AG08396 (cell line): Measurements from ENCODE around the gene MAP1S.
A peak's percentile ranks its signal among the peaks of the same experiment; 100 is the strongest.

Source experiments
- DNase-seq: peaks from one replicate; pipeline ENCODE4 v3.0.0; 2012; ENCODE audit warnings: low spot score, mixed read lengths

The MAP1S gene

DNA sequence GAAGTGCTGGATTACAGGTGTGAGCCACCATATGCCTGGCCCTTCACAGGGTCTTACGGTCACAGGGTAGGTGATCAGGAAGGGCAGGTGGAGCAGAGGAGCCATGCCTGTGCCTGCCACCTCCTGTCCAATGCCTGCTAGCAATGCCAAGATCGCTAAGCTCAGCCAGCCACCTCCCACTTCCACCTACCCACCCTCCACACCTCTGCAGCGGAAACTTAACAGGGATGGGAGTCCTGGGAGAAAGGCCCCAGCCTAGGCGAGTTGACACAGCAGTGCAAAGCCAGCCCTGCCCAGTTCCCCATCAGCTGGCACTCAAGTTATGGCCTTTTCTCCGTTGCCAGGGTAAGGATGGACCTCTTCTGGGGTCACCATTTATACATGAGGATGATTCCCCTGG, 16.1 kb downstream of the MAP1S start:
- no peak for DNase-seq

DNA sequence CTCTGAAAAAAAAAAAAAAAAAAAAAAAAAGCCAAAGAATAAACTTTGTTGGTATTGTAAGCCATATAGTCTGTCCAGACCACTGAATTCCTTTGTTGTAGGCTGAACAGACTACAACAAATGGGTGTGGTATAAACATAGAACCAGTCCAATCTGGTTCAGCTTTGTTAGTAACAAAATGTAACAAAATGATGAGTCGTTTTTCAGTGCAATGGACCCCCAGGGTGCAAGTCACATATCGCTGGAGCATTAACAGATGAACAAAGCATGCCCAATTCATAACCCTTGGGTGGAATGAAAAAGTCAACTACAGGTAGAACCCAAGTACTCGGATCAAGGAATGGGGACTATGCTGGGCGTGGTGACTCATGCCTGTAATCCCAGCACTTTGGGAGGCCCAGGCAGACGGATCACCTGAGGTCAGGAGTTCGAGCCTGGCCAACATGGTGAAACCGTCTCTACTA, 18.4 kb downstream of the MAP1S start:
- DNase-seq: peak; percentile 38

DNA sequence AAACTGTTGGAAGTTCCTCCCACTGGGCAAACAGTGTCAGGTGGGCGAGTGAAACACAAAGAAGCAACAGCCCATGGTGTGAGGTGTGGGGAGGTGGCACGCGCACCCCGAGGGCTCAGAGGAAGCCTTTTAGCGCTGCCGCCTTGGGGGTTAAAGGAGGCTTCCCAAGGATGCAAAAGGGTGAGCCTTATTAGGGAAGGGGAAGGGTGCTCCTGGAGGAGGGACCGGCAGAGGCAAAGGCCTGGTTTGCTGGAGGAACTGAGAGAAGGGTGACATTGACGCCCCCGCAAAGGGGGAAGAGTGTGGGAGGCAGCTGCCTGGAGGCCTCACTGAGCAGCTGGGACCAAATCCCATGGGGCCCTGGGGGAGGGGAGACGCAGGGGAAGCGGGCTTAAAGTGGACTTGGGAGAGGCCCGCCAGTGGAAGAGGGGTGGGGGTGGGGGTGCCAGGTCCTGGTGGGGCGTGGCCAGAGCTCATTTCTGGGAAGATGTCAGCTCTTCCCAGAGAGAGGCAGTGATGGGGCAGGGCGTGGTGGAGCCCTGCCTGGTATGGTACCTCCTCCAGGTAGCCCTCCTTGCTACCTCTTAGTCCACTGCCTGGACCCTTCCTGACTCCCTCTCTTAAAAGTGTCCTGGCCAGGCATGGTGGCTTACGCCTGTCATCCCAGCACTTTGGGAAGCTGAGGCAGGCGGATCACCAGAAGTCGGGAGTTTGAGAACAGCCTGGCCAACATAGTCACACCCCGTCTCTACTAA, 20.0 kb downstream of the MAP1S start:
- DNase-seq: no peak

DNA sequence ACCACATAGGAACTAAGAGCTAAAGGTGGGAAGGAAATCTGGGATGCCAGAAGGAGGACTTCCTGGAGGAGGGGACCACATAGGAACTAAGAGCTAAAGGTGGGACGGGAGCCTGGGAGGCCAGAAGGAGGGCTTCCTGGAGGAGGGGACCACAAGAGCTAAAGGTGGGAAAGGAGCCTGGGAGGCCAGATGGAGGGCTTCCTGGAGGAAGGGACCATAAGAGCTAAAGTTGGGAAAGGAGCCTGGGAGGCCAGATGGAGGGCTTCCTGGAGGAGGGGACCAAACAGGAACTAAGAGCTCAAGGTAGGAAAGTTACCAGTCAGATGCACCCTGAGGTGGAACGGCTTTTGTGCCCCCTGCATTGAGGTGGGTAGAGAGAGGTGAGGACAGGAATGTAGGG, 22.2 kb downstream of the MAP1S start:
- no peak for DNase-seq

DNA sequence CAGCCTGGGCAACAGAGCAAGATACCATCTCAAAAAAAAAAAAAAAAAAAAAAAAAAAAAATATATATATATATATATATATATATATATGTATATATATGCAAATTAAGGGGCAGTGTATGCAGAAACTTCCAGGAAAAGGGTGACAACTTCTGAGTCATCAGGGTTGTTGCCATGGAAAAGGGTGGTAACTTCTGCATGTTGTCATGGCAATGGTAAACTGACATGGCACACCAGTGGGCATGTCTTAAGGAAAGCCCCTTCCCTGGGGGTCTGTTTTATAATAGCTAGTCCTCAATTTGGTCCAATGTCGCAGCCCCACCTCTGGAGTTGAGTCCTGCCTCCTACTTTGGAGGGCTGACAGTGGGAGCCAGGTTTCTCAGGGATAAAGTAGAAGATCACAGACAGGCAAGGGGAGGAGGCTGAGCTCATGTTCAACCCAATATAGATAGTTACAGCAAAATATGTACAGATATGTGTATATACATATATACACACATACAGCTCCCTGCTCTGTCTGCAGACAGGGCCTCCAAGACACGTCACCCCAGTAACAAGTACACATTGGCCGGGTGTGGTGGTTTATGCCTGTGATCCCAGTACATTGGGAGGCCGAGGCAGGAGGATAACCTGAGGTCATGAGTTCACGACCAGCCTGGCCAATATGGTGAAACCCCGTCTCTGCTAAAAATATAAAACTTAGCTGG, 24.7 kb downstream of the MAP1S start:
- no peak for DNase-seq

DNA sequence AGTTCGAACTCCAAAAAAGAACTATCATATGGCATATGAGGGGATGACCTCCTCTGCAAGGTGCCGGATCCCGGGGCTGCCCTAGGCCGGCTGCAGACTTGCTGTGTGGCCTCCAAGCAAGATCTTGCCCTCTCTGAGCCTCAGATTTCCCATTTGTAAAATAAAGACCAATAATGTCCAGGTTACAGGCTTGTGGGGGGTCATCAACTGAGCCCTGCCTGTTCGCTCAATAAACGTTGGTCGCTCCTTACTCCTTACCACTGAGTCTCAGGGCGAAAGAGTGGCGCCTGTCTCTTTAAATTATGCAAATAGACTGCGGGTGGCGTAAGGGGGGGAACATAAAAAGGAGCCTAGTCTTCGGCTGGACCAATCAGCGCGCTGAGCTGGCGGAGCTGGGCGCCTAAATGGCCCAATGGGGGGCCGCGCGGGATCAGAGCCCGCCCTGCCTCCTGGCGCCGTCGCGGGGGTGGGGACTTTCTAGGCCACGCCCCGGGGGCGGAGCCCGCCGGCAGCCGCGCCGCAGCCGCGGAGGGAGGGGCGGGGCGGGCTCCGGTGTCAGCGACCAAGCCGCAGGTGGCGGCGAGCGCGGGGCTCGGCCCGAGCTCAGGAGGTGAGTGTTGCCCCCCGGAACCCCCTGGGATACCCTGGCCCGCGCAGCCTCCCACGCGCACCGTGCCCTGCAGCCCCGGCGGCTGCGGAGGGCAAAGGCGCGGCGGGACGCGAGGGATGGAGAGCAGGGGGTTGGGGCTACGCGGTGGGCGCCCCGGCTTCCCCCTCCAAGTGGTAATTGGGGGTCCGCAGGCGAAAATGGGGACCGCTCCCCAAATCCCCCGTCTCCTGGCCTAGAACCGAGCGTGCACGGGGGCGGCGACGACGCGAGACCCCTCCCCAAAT, 28.2 kb downstream of the MAP1S start:
- DNase-seq: peak; percentile 99

DNA sequence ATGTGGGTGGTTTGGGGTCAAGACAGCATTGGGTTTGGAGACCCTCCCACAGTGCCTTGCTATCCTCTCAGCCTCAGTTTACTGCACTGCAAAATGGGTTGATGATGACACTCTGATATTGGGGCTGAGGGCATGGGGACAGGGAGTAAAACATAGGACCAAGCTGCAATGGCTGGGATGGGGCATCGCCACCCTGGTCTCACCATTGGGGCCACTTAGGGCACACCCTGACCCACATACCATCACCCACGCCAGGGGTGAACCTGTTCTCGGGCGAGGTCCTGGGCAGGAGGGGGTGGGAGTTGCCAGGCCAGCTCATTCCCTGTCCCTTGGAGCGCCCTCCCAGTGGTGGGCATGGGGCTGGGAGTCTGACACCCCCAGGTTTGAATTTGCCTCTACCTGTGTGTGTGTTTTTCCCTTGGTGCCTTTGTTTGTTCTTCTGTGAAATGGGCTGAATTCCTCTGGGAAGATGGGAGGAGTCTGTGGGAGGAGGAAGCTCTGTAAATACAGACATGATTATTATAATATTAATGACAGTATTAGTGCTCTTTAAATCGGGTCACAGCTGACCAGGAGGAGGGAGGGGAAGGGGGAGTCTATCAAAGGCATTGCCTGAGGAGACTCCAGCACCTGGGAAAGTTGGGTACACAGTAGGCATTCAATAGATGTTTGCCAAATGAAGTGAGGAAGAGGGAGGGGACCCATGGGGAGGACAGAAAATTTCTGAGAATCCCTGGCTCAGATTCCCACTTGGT, 29.8 kb downstream of the MAP1S start:
- DNase-seq: no peak

DNA sequence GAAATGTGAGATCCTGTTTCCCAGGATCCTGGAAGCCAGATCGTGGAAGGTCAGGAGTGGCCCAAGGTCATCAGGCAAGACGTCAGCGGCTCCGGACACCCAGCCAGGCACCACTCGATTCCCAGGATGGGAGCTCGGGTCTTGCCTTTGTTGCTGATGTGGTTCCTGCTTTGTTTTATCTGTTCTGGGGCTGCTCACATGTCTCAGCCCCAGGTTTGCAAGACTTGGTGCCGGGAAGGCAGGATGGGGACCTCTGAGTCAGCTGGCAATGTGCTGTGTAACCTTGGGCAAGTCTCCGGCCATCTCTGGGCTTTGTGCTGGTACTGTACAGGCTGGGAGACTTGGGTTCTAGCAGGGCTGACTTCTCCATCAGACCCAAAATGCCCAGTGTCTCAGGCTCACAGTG, 30.6 kb downstream of the MAP1S start:
- no peak for DNase-seq

DNA sequence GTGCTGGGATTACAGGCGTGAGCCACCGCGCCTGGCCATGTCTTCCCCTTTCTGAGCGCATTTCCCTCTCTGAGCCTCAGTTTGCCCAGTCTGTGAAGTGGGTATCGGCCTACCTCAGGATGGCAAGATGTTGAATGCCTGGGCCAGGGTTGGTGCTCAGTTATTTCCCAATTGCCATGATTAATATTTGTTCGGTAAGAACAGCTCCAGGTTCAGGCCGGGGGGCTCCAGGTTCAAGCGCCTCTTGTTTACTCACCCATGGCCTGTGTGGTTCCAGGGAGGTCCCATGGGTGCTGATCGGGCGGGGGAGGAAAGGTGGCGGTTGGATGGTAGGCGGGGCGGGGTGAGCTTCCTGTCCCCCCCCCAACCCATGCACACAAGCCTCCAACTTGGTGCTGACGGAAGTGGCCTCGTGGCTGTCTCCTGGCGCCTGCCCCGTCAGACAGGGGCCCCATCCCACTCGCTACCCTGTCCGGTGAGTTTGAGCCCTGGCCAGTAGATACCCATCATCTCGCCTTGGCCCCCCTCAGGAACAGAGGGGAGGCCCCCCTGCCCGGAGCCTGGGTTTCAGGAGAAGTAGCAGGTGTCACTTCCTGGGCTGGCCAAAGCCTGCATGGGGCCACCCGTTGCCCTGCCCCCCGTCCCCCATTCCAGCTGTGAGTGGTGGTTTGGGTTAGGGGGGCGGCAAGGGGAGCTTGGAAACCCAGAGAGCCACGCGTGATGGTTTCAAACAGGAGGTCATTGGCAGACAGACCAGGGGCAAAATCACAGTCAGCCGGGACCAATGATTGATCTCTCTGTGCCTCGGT, 32.0 kb downstream of the MAP1S start, which contains the start of gene FCHO1:
Gene FCHO1, plus strand, starts transcription at position 375 of the 809 bp plus-strand sequence. CDS start 3,688 bp downstream, outside the sequence.
- DNase-seq: no peak

DNA sequence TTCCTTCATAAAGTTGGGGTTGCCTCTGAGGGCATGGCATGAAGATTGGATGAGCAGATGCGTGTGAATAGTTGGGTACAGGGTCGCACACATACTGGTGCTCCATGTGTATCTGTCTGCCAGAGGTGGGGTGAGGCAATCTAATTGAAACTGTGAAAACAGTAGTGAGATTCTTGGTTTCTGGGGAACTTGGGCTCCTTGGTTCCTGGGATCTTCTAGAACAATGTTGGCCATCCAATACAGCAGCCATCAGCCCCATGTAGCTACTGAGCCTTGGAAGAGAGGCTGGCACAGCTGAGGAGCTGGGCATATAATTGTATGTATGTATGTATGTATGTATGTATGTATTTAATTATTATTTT, 32.6 kb downstream of the MAP1S start:
- DNase-seq: no peak

DNA sequence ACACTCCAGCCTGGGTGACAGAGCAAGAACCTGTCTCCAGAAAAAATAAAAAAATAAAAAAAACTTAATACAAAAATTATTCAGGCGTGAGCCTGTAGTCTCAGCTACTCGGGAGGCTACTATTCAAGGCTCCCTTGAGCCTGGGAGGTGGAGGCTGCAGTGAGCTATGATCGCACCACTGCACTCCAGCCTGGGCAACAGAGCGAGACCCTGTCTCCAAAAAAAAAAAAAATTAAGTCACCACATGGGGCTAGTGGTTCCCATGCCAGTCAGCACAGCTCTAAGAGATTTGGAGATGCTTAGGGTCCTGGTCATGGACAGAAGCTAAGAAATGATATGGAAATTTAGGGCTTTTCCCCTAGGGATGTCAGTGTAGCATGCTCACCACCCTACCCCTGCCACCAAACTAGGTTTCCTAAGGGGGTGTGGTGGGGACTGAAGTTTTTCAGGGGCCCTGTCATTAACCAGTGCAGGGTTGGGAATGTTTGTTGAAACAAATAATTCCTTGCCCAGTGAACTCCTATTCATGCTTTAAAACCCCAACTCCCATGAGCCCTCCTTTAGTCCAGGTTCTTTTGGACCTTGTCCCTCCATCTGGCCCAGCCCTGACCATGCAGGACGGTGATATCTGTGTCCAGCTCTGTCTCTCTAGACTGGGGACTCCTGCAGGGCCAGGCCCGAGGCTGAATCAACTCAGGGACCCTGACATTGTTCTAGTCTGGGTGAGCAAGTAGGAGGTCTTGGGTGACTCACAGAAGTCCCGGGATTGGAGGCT, 33.8 kb downstream of the MAP1S start:
- DNase-seq: no peak

DNA sequence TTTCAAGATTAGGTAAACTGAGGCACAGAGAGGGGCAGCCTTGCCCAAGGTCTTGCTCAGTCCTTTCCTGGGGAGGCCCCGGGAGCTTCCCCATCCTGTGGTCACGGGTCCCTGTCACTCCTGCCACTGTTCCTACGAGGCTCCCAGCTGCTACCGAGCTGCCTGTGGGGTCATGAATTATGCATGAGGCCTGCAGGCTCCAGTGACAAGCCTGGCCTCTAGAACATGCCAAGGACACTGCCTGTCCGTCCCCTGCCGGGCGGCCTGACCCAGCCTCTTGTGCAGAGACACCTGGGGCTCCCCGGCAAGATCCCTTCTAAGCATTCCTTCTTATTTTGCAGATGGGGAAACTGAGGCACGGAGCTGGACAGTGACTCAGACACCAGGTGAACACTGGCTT, 34.7 kb downstream of the MAP1S start:
- no peak for DNase-seq

DNA sequence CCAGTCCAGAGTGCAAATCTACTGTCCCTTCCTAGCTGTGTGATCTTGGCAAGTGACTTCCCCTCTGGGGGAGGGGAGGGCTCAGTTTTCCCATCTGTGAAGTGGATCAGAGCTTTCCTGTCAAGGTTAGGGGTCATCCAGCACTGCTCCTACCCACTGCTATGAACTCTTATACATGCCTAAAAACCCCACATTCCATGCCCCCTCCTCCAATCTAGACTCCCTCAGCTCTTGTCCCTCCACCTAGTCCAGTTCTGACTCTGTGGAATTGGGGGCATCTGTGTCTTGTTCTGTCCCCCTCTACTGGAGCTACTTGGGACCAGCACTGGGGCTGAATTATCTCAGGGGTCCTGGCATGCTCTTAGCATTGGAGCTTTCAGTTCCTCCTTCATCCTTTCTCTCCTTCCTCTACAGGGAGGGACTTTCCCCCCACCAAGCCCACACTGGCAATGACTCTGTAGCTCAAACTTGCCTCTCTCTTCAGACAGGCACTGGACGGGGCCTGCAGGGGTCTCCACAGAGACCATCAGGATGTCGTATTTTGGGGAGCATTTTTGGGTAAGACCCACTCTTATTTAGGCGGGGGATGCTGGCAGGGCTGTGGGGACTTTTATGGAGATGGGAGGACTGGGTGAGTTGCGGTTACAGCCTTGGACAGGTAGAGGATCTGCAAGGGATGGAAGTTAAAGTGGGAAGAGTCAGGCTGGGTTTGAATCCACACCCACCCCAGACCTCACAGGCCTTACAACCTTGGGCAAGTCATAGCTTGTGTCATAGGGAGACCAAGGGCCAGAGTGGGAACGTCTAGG, 35.6 kb downstream of the MAP1S start:
- no peak for DNase-seq

DNA sequence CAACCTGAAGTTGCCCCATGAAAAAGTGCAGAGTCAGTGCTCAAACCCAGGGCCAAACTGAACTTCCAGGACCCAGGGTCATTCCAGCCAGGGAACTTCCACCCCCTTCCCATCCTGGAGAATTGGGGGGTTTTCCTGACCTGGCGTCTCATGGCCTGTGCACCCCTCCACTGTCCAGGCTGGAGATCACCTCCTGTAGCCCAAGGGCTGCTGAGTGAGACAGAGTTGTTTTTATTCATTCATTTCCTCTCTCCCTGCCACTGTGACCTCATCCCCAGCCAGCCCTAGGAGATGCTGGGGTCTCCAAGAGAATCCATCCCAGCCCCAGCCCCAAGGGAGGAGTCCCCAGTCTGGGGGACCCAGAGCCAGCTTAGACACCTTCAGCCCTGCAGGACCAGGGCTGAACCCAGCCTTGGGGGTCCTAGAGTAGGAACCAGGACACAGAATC, 36.2 kb downstream of the MAP1S start:
- DNase-seq: no peak

DNA sequence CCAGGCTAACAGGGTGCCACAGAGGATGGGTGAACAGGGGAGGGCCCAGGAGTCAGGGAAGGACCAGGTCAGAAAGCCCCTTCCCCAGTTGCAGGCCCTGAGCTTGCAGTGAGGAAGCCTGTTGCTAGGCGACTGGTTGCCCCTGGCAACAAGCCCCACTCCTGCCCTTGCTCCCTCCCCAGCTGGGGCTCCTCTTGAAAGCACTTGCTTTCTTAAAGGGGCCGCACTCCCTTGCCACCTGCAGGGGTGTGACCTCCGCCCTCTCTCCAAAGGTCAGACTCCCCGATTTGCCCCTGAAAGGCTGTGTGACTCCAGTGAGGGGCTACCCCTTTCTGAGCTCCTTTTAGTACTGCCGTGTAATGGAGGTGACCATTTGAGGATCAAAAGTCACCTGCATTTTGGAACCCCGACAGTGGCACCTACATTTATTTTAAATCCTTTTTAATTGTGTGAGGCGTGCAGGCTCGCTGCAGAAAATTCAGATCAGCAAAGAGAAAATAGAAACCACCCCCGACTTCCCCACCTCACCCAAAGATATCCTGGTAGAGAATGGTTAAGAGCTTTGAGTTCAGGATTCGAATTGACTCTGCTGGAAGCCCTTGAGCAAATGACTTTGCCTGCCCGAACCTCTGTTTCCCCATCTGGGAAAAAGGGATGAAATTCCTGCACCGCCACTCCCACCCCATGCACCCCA, 36.8 kb downstream of the MAP1S start:
- no peak for DNase-seq

DNA sequence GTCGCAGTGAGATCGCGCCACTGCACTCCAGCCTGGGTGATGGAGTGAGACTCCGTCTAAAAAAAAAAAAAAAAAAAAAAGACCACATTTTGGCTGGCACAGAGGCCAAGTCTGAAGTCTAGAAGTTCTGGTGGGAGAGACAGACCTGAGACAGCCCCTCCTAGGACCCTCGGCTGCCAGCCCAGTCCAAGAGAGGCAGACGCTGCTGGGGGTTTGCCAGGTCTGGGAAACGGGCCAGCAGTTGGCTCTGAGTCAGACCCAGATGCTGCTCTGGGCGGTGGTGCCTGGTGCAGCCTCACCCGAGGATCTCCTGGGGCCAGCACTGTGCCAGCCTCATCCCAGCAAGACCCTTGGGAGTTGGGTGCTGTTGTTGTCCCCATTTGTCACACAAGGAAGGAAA, 37.8 kb downstream of the MAP1S start:
- peak; percentile 73 for DNase-seq

DNA sequence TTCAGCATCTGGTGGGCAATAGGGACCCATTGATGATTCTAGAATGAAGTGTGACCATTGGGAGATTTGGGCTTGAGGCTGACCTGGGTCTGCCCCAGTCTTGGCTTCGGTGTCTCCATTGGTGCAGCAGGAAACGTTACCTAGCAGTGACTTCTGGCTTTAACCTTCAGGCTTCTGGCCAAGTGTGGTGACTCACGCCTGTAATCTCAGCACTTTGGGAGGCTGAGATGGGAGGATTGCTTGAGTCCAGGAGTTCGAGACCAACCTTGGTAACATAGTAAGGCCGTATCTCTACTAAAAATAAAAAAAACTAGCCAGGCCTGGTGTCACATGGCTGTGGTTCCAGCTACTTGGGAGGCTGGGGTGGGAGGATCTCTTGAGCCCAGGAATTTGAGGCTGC, 39.2 kb downstream of the MAP1S start:
- no peak for DNase-seq

DNA sequence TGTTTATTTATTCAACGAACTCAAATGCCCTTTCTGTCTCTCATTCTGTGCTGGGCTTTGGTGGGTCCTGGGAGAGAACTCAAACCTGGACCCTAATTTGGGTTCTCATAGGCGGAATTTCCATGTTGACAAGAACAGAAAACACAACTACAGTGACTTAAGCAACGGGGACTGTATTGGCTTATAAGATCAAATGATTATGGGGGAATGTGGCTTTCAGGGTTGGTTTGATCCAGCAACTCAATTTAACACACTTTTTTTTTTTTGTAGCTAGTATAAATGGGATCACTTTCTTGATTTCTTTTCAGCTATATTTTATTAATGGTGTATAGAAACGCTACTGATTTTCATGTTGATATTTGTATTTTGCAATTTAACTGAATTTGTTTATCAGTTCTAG, 41.9 kb downstream of the MAP1S start:
- no peak for DNase-seq
